Measurements from ENCODE around the gene THAP6.
"Not testable (repeated sequence)": the region's sequence is repeated elsewhere in the genome, so short reads cannot be mapped to it uniquely, and the experiment has no call there.

The THAP6 gene

DNA sequence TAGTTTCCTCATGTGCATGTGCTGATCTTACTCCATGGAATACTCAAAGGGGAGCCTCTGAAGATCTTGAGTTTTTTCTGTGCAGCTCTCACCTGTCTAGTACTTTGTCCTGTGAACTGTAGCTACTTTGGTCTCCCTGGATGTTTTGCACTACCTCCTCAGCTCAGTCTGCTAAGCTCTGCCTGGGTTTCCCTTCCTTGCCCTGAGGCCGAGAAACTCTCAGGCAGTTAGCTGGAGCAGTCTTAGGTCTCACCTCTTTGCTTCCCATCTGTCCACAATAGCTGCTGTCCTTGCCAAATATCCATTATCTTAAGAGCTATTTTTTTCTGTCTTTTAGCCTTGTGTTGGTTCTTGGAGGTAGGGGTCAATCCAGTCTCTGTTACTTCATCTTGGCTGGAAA, 11.6 kb downstream of the THAP6 start:
- DNase-seq: no peak

DNA sequence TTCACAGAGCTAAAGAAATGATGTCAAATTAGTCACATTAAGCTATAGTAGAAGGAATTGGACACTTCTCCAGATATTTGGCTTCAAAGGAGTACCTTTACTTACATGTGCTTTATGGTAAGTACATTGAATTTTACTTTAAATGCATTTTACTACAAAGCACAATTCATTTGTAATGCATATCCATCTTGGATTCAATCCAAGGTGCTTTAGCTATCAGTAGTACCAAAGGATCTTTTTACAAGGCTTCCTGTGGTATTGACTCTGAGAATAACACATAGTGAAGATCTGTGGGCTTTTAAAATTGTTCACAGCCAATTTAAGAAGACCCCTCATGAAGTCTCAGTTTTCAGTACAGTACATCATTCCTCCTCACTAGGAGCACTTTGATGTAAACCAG, 13.2 kb downstream of the THAP6 start:
- DNase-seq: no peak

DNA sequence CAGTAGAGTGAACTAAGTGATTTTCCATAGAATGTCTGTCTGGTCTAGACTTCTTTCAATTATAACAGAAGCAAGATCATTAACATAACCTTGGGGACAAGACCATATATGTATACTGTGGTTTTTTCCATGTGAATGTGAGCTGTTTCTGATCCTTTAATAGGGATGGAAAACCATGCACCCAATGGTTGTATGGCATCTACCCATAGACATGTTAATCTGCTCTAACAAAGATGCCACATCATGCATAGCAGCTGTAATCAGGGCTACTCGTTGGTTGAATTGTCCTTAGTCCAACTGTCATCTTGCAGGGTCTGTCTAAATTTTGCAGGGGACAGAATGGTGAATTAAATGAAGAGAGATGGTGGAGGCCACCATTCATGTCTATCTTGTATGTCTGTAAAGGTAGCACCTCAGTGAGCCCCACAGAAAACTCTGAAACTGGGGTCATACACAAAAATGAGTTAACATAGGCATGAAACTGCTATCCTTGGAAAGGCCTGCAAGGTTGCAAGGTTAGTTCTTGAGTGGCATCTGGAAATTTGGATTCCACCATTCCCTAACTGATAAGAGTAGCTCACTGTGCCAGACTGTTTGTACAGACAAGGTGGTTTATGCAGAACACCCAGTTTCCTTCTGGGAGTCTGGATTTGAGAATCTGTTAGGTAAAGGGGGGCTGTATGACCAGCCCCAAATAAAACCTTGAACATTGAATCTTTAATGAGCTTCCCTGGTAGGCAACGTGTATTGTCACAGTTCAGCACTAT, 16.5 kb downstream of the THAP6 start:
- DNase-seq: no peak

DNA sequence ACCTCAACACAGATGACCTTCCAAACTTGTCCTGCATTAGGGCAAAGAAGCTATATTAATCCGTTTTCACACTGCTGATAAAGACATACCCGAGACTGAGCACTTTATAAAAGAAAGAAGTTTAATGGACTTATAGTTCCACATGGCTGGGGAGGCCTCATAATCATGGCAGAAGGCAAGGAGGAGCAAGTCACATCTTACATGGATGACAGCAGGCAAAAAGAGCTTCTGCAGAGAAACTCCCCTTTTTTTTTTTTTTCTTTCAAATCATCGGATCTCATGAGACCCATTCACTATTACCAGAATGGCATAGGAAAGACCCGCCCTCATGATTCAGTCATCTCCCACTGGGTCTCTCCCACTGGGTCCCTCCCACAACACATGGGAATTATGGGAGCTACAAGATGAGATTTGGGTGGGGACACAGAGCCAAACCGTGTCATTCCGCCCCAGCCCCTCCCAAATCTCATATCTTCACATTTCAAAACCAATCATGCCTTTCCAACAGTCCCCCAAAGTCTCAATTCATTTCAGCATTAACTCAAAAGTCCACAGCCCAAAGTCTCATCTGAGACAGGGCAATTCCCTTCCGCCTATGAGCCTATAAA, 17.4 kb downstream of the THAP6 start:
- not testable (repeated sequence) for DNase-seq

DNA sequence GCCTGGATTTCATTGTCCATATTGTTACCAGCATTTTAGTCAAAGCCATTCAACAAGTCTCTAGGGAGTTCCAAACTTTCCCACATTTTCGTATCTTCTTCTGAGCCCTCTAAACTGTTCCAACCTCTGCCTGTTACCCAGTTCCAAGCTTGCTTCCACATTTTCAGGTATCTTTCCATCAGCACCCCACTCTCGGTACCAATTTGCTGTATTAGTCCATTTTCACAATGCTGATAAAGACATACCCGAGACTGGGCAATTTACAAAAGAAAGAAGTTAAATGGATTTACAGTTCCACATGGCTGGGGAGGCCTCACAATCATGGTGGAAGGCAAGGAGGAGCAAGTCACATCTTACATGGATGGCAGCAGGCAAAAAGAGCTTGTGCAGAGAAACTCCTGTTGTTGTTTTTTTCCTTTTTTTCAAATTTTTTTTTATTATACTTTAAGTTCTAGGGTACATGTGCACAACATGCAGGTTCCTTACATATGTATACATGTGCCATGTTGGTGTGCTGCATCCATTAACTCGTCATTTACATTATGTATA, 19.1 kb downstream of the THAP6 start:
- DNase-seq: not testable (repeated sequence)

DNA sequence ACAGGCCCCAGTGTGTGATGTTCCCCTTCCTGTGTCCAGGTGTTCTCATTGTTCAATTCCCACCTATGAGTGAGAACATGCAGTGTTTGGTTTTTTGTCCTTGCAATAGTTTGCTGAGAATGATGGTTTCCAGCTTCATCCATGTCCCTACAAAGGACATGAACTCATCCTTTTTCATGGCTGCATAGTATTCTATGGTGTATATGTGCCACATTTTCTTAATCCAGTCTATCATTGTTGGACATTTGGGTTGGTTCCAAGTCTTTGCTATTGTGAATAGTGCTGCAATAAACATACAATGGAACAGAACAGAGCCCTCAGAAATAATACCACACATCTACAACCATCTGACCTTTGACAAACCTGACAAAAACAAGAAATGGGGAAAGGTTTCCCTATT, 19.7 kb downstream of the THAP6 start:
- not testable (repeated sequence) for DNase-seq

DNA sequence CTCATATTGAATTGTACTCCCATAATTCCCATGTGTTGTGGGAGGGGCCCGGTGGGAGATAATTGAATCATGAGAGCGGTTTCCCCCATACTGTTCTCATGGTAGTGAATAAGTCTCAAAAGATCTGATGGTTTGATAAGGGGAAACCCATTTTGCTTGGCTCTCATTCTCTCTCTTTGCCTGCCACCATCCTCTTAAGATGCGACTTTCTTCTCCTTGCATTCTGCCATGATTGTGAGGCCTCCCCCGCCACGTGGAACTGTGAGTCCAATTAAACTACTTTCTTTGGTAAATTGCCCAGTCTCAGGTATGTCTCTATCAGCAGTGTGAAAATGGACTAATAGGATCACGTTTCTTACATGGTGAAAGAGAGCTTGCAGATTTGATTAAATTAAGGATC, 23.0 kb downstream of the THAP6 start:
- not testable (repeated sequence) for DNase-seq

DNA sequence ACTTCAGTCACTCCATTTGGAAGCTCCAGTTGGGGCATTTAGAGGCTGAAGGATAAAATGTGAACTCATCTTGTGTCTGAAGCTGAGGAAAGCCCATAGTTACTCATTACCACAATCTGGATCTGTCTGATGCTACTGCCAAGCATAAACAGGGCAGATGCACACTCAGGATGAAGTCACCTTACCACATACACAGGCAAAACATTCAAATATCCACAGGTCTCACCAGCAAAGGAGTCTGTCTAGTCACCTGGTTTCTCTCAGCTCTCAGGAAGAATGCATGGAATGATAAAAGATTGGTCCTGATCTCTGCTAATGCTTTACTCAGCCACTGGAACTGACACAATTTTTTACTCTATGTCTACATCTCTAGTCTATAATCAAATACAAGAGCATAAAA, 28.6 kb downstream of the THAP6 start:
- no peak for DNase-seq

DNA sequence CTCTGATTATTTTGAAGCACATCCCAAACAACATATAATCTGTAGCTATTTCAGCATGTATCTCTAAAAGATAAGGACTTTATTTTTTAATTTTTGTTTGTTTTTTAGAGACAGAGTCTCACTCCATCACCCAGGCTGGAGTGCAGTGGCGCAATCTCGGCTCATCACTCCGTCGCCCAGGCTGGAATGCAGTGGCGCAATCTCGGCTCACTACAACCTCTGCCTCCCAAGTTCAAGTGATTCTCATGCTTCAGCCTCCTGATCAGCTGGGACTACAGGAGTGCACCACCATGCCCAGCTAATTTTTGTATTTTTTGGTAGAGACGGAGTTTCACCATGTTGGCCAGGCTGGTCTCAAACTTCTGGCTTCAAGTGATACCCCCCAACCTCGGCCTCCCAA, 29.9 kb downstream of the THAP6 start:
- DNase-seq: not testable (repeated sequence)

DNA sequence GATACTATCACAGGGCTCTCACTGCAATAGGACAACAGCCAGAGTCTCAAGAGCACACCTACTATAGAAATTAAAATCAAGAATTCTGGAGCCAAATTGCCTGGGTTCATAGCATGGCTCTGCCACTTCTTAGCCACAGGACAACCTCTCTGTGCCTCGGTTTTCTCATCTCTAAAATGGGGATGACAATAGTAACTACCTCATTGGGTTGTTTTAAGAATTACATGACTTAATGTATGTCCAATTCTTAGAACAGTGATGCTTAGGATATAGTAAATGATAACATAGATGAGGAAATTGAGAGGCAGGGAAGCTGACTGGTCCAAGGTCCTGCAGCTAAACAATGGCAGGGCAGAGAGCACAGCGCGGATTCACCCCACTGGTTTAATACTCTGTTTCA, 30.6 kb downstream of the THAP6 start:
- DNase-seq: no peak

DNA sequence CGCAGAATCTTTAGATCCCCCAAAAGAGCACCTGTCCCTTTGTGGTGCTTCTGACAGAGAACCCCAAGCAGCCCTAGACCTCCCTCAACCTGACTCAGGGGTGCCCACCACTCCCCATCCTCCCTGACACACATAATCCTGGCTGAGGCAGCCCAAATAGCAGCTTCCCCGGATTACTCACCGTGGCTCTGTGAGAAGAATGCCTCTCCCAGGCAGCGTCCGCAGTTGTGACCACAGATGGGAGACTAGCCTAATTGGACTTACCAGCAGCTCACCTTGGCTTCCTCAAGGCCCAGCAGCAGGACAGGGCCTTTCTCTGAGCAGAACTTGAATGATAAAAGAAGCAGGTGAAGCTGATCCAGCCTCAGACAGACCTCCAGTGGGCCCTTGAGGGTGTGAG, 31.3 kb downstream of the THAP6 start:
- DNase-seq: no peak

DNA sequence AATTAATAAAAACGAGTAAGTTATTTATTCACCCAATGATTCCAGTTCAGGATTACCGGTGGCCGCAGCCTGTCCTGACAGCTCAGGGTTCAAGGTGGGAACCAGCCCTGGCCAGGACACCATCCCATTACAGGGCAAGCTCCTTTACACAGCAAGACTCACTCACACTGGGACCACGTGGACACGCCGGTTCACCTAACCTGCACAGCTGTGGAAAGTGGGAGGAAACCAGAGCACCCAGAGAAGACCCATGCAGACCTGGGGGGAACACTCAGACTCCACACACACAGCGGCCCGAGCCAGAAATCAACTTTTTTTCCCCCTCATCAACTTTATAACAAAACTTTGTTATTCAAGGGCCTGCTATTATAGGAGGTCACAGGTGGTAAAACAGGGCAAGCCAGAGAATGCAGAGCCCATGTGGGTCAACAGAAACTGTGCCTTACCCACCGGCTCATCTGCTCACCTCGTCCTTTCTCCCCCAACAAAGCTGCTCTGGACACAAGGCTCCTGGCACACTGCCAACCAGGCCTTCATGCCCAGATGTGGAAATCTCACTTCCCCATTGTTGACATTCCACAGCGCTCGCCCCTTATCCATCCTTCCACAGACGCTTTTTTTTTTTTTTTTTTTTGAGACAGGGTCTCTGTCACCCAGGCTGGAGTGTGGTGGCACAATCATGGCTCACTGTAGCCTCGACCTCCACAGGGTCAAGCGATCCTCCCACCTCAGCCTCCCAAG, 33.5 kb downstream of the THAP6 start:
- DNase-seq: peak; percentile 50

DNA sequence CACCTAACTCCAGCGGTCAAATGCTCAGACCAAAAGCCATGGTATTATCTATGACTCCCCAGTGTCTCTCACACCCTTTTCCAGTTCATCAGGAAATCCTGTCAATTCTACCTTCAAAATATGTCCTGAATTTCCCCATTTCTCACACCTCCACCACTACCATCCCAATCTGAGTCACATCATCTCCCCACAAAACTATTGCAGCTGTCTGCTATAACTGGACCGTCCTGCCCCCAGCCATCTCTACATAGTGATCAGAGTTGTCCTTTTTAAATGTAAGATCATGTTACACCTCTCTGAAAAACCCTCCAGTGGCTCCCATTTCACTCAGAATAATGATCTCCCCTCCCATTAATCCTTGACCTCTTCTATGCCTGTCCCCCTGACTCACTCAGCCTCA, 34.7 kb downstream of the THAP6 start:
- DNase-seq: no peak

DNA sequence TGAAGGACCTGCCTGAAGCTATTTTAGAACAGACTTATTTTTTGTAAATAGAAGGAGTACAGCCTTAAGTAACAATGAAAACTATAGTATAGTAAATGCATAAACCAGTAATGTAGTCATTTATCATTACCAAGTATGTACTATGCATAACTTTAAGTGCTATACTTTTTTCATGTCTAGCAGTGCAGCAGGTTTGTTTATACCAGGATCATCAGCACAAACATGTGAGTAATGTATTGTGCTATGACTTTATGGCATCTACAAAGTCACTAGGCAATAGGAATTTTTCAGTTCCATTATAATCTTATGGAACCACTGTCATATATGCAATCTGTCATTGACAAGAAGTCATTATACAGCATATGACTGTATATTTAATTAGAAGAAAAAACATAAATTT, 38.2 kb downstream of the THAP6 start:
- DNase-seq: no peak

DNA sequence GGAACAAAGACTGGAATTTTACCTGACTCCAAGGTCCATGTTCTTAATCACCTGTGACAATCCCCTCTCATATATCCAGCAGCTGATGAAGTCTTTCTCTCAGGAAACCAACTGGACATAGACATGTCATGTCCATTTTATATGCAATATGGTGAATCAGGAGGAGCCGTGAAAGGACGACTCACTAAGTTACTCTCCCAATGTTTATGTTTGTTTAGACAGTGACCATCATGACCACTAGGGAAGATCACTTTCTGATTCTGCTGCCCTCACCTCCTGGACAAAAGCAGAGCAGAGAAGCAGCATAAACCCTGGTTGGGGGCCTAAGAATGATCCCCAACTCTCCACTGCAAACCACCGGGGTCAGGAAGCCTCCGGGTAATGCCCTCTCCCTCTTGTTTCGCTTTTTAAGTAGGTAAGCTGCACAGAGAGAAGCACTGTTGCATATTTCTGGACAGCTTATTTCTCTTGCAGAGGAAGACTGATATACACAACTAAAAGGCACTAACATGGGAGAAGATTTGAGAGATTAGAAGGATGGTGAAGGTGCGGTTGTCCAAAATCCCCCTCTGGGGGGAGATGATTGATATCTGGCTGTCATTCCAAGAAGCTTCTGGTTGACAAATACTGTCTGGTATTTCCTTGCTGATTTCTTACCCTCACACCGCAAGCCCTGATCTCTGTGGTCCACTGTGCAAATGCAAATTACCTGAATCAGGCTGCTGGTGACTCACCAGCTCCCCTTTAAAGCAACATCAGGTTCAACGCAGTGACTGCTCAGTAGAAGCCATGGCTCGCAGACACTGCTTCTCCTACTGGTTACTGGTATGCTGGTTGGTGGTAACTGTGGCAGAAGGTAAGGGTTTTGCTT, 41.3 kb downstream of the THAP6 start, which contains the start of gene ODAPH:
TSS of gene ODAPH (plus strand) at position 773 of the 871 bp plus-strand sequence. CDS start at position 790, 17 bp downstream.
- no peak for DNase-seq

DNA sequence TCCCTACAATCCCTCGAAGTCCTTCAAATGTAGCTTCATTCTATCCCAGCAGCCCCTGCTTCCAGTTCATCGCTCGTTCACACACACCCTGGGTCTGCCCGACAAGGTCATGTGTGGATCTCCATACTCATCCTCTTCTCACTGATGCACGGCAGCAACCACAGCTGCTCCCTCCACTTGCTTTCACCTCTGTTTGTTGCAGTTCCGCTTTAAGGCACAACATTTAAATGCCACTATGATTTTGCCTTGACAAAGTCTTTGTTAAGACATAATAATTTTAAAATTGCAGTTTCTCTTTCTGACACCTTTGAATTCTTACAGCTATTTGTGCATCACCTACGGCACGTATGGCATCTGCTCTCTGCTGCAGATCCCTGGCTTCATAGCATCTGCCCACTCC, 43.4 kb downstream of the THAP6 start:
- no peak for DNase-seq

DNA sequence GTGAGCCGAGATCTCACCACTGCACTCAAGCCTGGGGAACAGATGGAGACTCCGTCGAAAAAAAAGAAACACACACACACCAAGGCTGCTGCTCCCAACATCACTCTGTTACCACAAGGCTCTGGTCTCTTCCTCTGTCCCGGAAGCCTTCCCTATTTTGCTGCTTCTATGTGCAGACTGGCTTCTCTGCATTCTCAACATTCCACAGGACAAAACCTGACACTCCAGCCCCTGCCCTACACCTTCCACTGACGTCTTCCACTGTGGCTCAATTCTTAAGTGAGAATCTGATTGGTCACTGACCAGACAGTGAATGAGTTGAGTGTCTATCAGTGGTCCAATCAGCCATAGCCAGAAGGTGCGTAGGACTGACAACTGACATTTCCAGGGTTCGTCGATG, 47.5 kb downstream of the THAP6 start:
- DNase-seq: peak; percentile 3

DNA sequence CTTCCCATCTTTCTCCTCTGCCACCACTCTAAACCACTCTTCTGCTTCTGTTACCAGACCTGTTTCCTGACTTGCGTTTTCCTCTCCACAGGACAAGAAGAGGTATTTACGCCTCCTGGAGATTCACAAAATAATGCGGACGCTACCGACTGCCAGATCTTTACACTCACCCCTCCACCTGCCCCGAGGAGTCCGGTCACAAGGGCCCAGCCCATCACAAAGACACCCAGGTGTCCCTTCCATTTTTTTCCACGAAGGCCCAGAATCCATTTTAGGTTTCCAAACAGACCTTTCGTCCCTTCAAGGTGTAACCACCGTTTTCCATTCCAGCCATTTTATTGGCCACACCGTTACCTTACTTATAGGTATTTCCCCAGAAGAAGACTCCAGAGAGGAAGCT, 49.8 kb downstream of the THAP6 start:
- DNase-seq: no peak

DNA sequence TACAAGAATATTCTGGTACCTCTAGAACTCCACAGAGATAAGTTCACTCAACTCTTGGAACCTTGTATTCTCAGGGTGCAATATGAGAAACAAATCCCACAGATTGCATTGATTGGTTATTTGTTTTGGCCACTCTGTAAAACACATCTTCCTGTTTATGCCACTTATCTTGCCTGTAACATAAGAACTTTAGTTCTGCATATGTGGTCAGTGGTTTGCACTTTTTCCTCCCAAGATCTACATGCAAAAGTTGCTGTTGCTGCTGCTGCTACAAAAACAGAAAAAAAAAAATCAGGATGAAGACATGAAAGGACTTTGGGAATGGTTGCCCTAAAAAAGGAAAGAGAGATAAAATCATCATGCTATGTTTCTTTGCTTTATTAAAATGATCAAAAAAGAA, 51.2 kb downstream of the THAP6 start:
- DNase-seq: no peak

DNA sequence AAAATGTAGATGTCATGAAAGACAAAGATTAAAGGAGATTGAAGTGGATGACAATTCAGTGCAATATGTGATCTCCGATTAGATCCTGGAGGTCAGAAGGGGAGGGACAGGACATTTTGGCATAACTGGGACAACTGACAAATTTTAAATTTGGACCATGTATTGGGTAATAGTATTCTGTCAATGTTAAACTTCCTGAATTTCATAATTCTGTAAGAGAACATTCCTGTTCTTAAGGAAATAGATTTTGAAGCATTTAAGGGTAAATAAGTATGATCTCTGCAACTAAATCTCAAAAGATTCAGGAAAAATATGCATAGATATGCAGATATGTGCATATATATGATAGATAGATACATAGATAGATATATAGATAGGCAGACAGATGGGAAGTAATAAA, 52.6 kb downstream of the THAP6 start:
- DNase-seq: no peak

DNA sequence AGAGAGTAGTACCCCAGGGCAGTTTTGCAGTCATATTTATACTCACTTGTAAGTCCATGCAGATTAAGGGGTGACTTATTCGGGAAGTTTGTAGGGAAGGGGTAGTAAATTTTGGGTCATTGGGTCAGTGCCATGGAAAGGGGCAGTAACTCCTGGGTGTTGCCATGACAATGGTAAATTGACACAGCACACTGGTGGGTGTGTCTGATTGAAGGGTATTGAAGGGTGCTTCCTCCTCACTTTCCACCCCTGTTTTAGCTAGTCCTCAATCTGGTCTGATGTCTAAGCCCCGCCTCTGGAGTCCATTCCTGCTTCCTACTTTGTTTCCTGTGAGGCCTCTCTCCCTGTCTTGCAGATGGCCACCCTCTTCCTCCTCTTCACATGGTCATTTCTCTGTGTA, 53.5 kb downstream of the THAP6 start:
- no peak for DNase-seq
